Heart right ventricle (tissue), 16 donors: ENCODE measurements around the gene BNC2. TPM values are rescaled to one million over a fixed set of nuclear protein-coding genes. Genes with fewer than 3 reads are reported as not detected.

Experiments
- ATAC-seq, 8 donors: fragments of 200-7000 bp; cut with Tn5 transposase; one replicate each; pipeline ENCODE4 v1.9.1; 2020; ENCODE audit warnings: mild to moderate bottlenecking in 8 of 8, moderate library complexity in 8 of 8, moderate number of reproducible peaks in 1 of 8
- DNase-seq, 2 donors: peaks; one replicate each; pipeline ENCODE4 v3.0.0-alpha.2; 2020
- H3K27ac ChIP-seq, 10 donors: fragments of 200-600 bp; sonication (generic) in 2 of 10; one replicate each; pipeline versions ENCODE4 v1.5.0 to v1.8.0; 2020 to 2022; ENCODE audit warnings: mild to moderate bottlenecking in 3 of 10
- H3K27me3 ChIP-seq, 7 donors: fragments of 200-600 bp; one replicate each; pipeline ENCODE4 v1.8.0; 2021 to 2022; ENCODE audit warnings: mild to moderate bottlenecking in 2 of 7
- H3K36me3 ChIP-seq, 9 donors: fragments of 200-600 bp; sonication (generic) in 1 of 9; one replicate each; pipeline versions ENCODE4 v1.5.0 to v1.8.0; 2020 to 2022; ENCODE audit warnings: mild to moderate bottlenecking in 2 of 9
- H3K4me1 ChIP-seq, 9 donors: fragments of 200-600 bp; sonication (generic) in 1 of 9; one replicate each; pipeline versions ENCODE4 v1.5.0 to v1.8.0; 2020 to 2022; ENCODE audit warnings: mild to moderate bottlenecking in 4 of 9
- H3K4me3 ChIP-seq, 10 donors: fragments of 200-600 bp; sonication (generic) in 2 of 10; one replicate each; pipeline versions ENCODE4 v1.5.0 to v1.8.0; 2020 to 2022; ENCODE audit warnings: mild to moderate bottlenecking in 7 of 10, moderate library complexity in 2 of 10
- H3K9me3 ChIP-seq, 11 donors: fragments of 200-600 bp in 10 of 11; sonication (generic) in 2 of 11; one replicate each; pipeline versions ENCODE4 v1.5.0 to v1.8.0; 2013 to 2022; ENCODE audit warnings: mild to moderate bottlenecking in 2 of 11, control low read depth in 1 of 11, moderate library complexity in 1 of 11
- WGBS, 2 donors: extraction: QIAGEN DNeasy Blood & Tissue Kit; methylation state at CpG; one replicate each; pipeline ENCODE4 v1.1.7; 2013; ENCODE audit warnings: inconsistent platforms in 1 of 2; 5-methylcytosine and 5-hydroxymethylcytosine counted together
- intact Hi-C, 10 donors: fragments of 100-400 bp; cut with DNase I; formaldehyde crosslinking; loops; one replicate each; pipeline versions ENCODE4 v1.11.1 to v1.14.2; 2022
- polyA plus RNA-seq, 2 donors: library from polyadenylated mRNA; stranded (reverse); fragments of 200-250 nt; gene quantifications; one replicate each; pipeline ENCODE4 v1.2.3, GENCODE V29; 2013
- total RNA-seq, 10 donors: library from RNA; stranded (reverse); fragmentation: NEBNext Ultra II Directional in 3 of 10; extraction: Animal tissue kit (Norgen Biotek cat#: 25700) in 3 of 10; gene quantifications; one replicate each; pipeline versions ENCODE4 v1.2.1 to v1.2.4, GENCODE V29; 2021 to 2023
- TF ChIP-seq, protein P1 (sequence below), 9 donors: fragments of 200-600 bp; sonication (generic) in 2 of 9; IDR thresholded peaks; one replicate each; pipeline versions ENCODE4 v1.5.0 to v1.8.0; 2021 to 2022; ENCODE audit warnings: antibody characterized with exemption in 9 of 9, mild to moderate bottlenecking in 5 of 9, moderate library complexity in 1 of 9
- donor health status: Arrhythmogenic right ventricular cardiomyopathy.
- donor health status: ischemic (EF 13 %, LVEDD 7.1; RV severe dilation, severe dysfunction).
- donor health status: healthy with polysubstance abuse.
- donor health status: DM: no; HTN: yes; CAD: no.
- donor health status: DM: no; HTN: no; CAD: no.
- donor health status: ischemic (EF 25% LVEDD 6.9; RV normal size, moderate dysfunction).
- donor health status: ischemic (EF 25% LVEDD 5.7; RV mildly dilated, moderate dysfunction).
- donor health status: healthy.
- donor health status: DM: yes; HTN: yes; CAD: no.
- donor health status: Ischemic cardiomyopathy.
- donor health status: ischemic (EF 35%, LVEDD 5.7; RV mildly dilated, moderate dysfunction).
- donor health status: nonischemic (EF 11% LVEDD 7.7; RV severe dilation, severe dysfunction).
- donor health status: DM: yes; HTN: yes; CAD: no.
- donor health status: PGD.
- donor health status: ischemic (EF 29% LVEDD 5.4; RV normal size, mild dysfunction).
- donor health status: nonischemic (EF 23%, LVEDD 6.1; RV moderate dilation, normal function).

The BNC2 gene
- total and polyA plus RNA-seq, 12 donors: 0.49 to 7.3 (median 3.2) TPM

DNA sequence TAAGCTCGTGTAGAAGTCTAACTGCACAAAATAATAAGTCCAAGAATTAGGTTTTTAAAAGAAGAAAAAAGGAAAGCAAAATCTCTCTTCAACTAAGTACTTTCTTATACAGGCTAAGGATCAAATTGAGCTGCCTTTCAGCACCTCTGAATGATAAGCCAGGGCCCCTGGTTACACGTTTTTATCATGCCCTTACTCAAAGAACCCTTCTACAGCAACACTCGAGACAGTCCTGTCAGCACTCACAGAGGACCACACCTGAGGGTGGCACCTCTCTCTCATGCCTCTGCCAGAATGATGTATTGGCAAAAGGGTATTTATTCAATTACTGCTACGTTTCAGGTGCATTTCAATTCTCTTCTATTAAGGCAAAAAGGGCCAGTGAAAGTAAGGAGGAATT, 150.5 kb downstream of the BNC2 start:
- ATAC-seq: no peak
- DNase-seq: no peak
- TF ChIP-seq, protein P1, sequence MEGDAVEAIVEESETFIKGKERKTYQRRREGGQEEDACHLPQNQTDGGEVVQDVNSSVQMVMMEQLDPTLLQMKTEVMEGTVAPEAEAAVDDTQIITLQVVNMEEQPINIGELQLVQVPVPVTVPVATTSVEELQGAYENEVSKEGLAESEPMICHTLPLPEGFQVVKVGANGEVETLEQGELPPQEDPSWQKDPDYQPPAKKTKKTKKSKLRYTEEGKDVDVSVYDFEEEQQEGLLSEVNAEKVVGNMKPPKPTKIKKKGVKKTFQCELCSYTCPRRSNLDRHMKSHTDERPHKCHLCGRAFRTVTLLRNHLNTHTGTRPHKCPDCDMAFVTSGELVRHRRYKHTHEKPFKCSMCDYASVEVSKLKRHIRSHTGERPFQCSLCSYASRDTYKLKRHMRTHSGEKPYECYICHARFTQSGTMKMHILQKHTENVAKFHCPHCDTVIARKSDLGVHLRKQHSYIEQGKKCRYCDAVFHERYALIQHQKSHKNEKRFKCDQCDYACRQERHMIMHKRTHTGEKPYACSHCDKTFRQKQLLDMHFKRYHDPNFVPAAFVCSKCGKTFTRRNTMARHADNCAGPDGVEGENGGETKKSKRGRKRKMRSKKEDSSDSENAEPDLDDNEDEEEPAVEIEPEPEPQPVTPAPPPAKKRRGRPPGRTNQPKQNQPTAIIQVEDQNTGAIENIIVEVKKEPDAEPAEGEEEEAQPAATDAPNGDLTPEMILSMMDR (IDR thresholded peaks at IDR 0.05): no peak
- WGBS, 2 donors: 46 to 49% methylated on average over 4 of the region's 4 CpGs
- Histone ChIP-seq H3K4me1 (peaks cover 0 to 10% (median 0%) of the 10 kb centered on the region in 9 donors), H3K36me3 (no peaks in the 10 kb centered on the region), H3K9me3 (no peaks in the 10 kb centered on the region), H3K4me3 (no peak overlapping the region), H3K27ac (peak overlapping the region in 1 of 10 donors; percentile 21), H3K27me3 (peaks cover 0 to 10% (median 0%) of the 10 kb centered on the region in 7 donors)
- intact Hi-C loops: loop anchor here in 3 of 10 donors (10.0 kb wide), 3 partner anchors 75 to 525 kb away; no protein-coding TSS in a partner anchor

DNA sequence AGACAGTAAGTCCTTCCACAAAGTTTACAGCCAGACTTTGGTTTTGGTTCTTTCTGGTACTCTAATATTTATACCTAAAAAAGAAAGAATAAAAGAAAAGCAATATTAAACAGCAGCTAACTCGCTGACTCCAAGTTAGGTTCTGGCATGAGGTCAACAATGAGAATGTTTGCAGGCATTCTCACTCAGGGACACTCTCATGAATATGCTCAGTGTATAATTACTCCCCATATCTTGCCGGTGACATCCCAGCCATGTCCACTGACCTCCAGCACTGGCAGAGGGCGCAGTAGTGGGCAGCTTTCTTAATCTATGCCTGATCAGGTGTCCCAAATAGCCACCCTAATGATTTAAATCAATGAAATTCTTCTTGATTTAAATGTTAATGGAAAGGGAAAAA, 151.5 kb downstream of the BNC2 start:
- TF ChIP-seq, protein P1 (IDR thresholded peaks at IDR 0.05): no peak
- Histone ChIP-seq H3K27ac (no peak overlapping the region), H3K9me3 (no peaks in the 10 kb centered on the region), H3K36me3 (no peaks in the 10 kb centered on the region), H3K4me3 (no peak overlapping the region), H3K27me3 (peaks cover 0 to 7% (median 0%) of the 10 kb centered on the region in 7 donors), H3K4me1 (peaks cover 0 to 10% (median 0%) of the 10 kb centered on the region in 9 donors)
- intact Hi-C loops: no loop called here
- DNase-seq (no peak), ATAC-seq (no peak)
- WGBS, 2 donors: 58 to 62% methylated on average over 3 of the region's 3 CpGs

DNA sequence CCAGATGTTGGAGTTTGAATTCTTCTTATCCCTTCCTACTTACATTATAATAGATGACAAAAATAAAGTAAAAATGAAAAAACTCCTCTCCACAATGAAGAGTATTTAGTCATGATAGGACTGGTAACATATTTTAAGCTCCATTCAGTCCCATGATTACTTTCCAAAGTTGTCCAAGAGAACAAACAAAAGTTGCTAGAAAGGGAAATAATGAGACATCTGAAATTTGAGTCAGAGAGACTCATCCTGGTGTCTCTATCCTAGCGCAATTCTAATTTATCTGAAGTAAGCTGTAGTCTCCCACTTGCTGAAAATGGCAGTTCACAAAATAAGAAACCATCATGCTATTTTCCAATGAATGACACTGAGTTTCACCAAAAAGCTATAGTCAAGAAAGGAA, 152.2 kb downstream of the BNC2 start:
- TF ChIP-seq, protein P1 (IDR thresholded peaks at IDR 0.05): no peak
- H3K27me3 ChIP-seq: peaks cover 0 to 7% (median 0%) of the 10 kb centered on the region in 7 donors
- peaks cover 0 to 10% (median 0%) of the 10 kb centered on the region in 9 donors for H3K4me1 ChIP-seq
- no peak overlapping the region for H3K27ac ChIP-seq
- H3K4me3 ChIP-seq: no peak overlapping the region
- DNase-seq: no peak
- 96 to 98% methylated on average over 1 of the region's 1 CpG for WGBS, 2 donors
- no peak for ATAC-seq
- H3K9me3 ChIP-seq: no peaks in the 10 kb centered on the region
- H3K36me3 ChIP-seq: no peaks in the 10 kb centered on the region
- intact Hi-C loops: no loop called here

DNA sequence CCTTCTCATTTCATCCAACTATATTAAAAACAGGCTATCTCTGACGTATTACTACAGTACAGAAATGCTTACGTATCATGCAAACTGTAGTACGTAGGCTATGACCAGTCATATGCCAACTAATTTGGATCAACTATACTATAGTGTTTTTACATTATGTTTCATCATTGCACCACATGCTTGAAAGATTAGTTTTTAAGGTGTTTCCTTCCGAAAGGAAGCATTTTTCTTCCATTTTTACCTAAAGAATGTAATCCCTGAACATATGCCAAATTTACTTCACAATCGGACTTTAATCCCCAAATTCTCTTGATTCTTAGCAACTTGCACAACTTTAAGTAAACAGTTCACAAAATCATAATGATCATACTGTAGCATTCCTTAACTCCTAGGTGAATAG, 153.9 kb downstream of the BNC2 start:
- WGBS, 2 donors: 96 to 97% methylated on average over 5 of the region's 5 CpGs
- peaks cover 0 to 10% (median 0%) of the 10 kb centered on the region in 9 donors for H3K4me1 ChIP-seq
- intact Hi-C loops: no loop called here
- no peaks in the 10 kb centered on the region for H3K9me3 ChIP-seq
- TF ChIP-seq, protein P1 (IDR thresholded peaks at IDR 0.05): no peak
- no peak overlapping the region for H3K4me3 ChIP-seq
- DNase-seq: no peak
- no peak for ATAC-seq
- H3K36me3 ChIP-seq: no peaks in the 10 kb centered on the region
- H3K27ac ChIP-seq: no peak overlapping the region
- no peaks in the 10 kb centered on the region for H3K27me3 ChIP-seq
